GM19463 (cell line): Measurements from ENCODE around the gene LEMD1.
A peak's percentile ranks its signal among the peaks of the same experiment; 100 is the strongest.

Experiments used
- ATAC-seq: cut with Tn5 transposase; IDR thresholded peaks from one replicate; pipeline ENCODE4 v1.9.1; 2021; ENCODE audit warnings: mild to moderate bottlenecking, moderate library complexity; ENCODE audit not compliant: unreplicated experiment

Gene LEMD1

GRCh38 chr1:205357567-205357966, 64.3 kb downstream of the LEMD1 start:
- no peak for ATAC-seq

GRCh38 chr1:205356440-205357139, 65.3 kb downstream of the LEMD1 start, which contains the start of gene KLHDC8A:
Gene KLHDC8A (minus strand): TSS chr1:205356922. CDS start chr1:205343604, 13,318 bp downstream.
- ATAC-seq = no peak

- ATAC-seq = no peak
Measured at GRCh38 chr1:205355075-205355453, 66.8 kb downstream of the LEMD1 start.

GRCh38 chr1:205354259-205355074, 67.4 kb downstream of the LEMD1 start:
- ATAC-seq = no peak

DNA sequence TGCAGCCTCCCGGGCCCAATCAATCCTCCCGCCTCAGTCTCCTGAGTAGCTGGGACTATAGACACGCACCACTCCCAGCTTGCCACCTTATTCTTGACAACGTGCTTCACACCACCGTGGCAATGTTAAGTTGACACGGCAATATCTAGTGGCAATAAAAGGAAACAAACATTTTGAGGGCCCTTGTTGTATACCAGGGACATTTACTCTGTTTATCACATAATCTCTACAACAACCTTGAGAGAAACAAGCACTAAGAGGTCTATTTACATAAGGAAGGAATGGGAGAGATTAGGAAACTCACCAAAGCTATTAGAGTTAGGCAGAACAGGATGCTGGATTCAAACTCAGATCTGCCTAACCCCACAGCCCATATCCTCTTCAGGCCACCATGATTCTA, 68.2 kb downstream of the LEMD1 start:
- no peak for ATAC-seq

- ATAC-seq = no peak
Measured at GRCh38 chr1:205353191-205353590, 68.7 kb downstream of the LEMD1 start.

- no peak for ATAC-seq
Measured at GRCh38 chr1:205351984-205352713, 69.7 kb downstream of the LEMD1 start.

GRCh38 chr1:205350691-205351141, 71.1 kb downstream of the LEMD1 start:
- ATAC-seq = no peak

DNA sequence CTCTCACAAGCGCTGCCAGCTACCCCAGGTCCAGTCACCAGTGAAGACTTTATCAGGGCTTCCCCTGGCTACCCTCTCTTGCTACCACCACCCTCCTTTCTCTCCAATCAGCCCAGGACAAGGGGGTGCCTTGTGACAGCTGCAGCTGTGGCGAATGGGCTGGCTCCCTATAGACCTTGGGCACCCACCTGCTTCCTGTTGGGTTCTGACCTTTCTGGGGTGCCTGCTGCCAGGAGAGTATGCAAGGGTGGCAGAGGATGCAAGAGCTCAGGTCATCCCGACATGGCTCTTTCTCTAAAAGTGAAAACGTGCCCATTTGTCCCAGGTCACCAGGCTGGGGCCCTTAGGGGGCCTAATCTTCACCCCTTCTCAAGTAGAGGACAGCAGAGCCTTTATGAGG, 71.7 kb downstream of the LEMD1 start:
- no peak for ATAC-seq

DNA sequence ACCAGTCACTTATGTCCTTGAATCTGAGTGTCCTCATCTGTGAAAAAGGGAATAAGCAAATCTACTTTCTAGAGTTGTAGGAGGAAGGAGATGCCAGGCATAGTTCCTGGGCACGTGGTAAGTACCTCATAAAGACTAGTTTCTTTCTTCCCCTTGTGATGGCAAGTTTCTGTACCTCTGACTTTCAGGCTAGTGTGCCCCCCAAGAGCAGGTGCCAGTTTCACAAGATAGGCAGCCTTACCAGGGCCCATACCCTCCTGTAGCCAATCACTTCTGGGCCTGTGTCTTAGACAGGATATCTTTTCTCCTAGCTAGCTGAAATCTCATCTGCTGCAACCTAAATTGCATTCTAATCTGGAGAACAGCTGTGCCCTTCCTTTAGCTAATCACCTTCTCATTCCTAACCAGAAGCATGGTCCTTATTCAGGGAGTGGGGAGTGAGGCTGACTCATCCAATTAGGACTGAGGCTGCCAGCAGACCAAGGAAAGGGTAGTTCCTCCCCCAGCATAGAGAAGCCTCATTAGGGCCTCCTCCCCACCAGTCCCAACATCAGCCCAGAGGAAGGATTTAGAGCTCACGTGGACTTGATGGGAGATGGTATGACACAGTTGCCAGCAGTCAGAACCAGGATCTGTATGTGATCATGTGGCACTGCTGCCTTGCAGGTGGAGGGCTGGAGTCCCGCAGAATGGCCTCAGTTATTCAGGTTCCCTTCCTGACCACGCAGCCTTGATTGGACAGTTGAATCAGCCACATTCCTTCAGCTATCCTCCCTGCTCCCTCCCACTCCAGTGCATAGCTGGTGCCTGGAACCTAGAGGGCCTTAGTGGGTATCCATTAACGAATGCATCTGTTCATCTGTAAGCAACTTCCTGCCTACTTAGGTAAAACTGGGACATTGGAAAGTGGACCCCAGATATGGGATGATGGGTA, 73.0 kb downstream of the LEMD1 start:
- no peak for ATAC-seq

GRCh38 chr1:205346956-205347574, 74.8 kb downstream of the LEMD1 start:
- ATAC-seq = no peak

- ATAC-seq = no peak
Measured at GRCh38 chr1:205345761-205346160, 76.1 kb downstream of the LEMD1 start.

GRCh38 chr1:205344066-205344928, 77.6 kb downstream of the LEMD1 start:
- ATAC-seq = no peak

DNA sequence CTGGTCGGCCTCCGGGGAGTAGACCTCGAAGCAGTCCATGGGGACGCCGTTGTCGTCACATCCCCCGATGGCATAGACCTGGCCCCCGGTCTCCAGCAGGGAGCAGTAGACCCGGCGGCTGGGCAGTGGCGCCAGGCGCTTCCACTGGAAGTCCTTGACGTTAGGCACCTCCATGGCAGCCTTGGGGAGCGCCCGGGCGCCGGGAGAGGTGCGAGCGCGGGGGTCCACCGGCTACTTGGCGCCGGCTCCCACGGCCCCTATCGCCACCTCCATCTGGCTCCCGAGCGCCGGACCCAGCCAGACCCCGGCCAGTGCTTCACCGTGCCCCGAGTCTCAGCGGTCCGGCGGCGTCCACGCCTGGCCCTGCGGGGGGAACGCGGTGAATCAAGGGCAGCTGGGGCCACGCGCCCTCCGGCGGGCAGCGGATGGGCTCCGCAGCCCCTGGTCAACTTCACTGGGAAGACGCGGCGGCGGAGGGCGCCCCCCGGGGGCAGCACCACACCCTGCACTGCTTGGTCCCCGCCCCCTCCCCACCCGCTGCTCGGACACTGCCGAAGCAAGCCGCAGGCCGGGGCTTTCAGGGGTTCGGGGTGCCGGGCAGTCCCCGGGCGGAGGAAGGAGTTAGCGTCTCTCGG, 78.3 kb downstream of the LEMD1 start:
- ATAC-seq = no peak

GRCh38 chr1:205342986-205343385, 78.9 kb downstream of the LEMD1 start:
- no peak for ATAC-seq

GRCh38 chr1:205340676-205341075, 81.2 kb downstream of the LEMD1 start:
- no peak for ATAC-seq

DNA sequence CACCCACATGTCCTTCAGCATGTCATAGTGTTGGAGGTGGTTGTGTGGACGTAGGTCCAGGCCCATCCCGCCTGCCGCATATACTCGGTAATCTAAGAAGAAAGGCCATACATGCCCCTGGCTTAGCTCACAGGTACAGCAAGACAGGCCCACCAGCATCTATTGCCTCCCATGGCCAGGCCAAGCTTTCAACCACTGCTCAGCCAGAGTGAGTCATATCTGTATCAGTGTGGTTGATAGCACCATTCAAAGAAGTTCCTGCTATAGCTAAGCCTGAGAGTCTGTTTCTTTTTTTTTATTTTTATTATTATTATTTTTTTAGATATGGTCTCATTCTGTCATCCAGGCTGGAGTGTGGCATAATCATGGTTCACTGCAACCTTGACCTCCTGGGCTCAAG, 82.1 kb downstream of the LEMD1 start:
- peak; percentile 56 for ATAC-seq

GRCh38 chr1:205339197-205339702, 82.6 kb downstream of the LEMD1 start:
- no peak for ATAC-seq
